Kidney (tissue), 14 donors: ENCODE data around the gene PTPRK. TPM values are rescaled to one million over a fixed set of nuclear protein-coding genes. Genes with fewer than 3 reads are reported as not detected.

Source experiments
- DNase-seq, 5 donors: peaks; one replicate each; pipeline ENCODE4 v3.0.0-alpha.2; 2013 to 2020
- FAIRE-seq: peaks from 2 replicates; lab custom pipeline; 2012; peaks lifted over from hg19 to GRCh38; lab: Jason Lieb, UNC
- H3K27ac ChIP-seq, 2 donors: one replicate each; pipeline ENCODE4 v1.7.0; 2013; ENCODE audit warnings: low read depth in 2 of 2, low read length in 2 of 2, inconsistent platforms in 1 of 2
- H3K27me3 ChIP-seq: one replicate; pipeline ENCODE4 v1.7.1; 2013; ENCODE audit warnings: low read length, inconsistent platforms; ENCODE audit not compliant: control insufficient read depth, insufficient read depth
- H3K36me3 ChIP-seq, 3 donors: one replicate each; pipeline versions ENCODE4 v1.7.0 to v1.7.1; 2013; ENCODE audit warnings: low read length in 3 of 3, control low read depth in 1 of 3, inconsistent platforms in 1 of 3; ENCODE audit not compliant: insufficient read depth in 3 of 3, control insufficient read depth in 2 of 3
- H3K4me1 ChIP-seq, 3 donors: one replicate each; pipeline versions ENCODE4 v1.7.0 to v1.7.1; 2013; ENCODE audit warnings: low read length in 3 of 3, inconsistent platforms in 1 of 3, low read depth in 1 of 3; ENCODE audit not compliant: control insufficient read depth in 2 of 3, insufficient read depth in 2 of 3
- H3K4me3 ChIP-seq, 3 donors: one replicate each; pipeline versions ENCODE4 v1.7.0 to v1.8.1; 2013; ENCODE audit warnings: low read length in 3 of 3, control low read depth in 1 of 3, inconsistent platforms in 1 of 3
- H3K9ac ChIP-seq, 3 donors: one replicate each; pipeline versions ENCODE4 v1.7.0 to v1.7.1; 2013; ENCODE audit warnings: low read length in 3 of 3, control low read depth in 1 of 3, inconsistent platforms in 1 of 3
- H3K9me3 ChIP-seq, 3 donors: one replicate each; pipeline versions ENCODE4 v1.7.0 to v1.7.1; 2013; ENCODE audit warnings: low read length in 3 of 3, control low read depth in 1 of 3, inconsistent platforms in 1 of 3; ENCODE audit not compliant: control insufficient read depth in 2 of 3, insufficient read depth in 1 of 3
- intact Hi-C: fragments of 100-400 bp; cut with DNase I; formaldehyde crosslinking; loops from one replicate; pipeline ENCODE4 v1.11.1; 2022
- polyA plus RNA-seq: library from polyadenylated mRNA; stranded (reverse); fragments of 350-450 nt; fragmentation: Illumina TruSeq; extraction: RNeasy Lipid Tissue Mini Kit (QIAGEN cat#74804); gene quantifications from one replicate; pipeline ENCODE4 v1.2.3, GENCODE V29; 2014; ENCODE audit warnings: low read depth, low replicate concordance; ENCODE audit not compliant: insufficient read depth
- total RNA-seq: library from RNA; stranded (reverse); fragmentation: NEBNext Ultra II Directional; extraction: Animal tissue kit (Norgen Biotek cat#: 25700); gene quantifications from one replicate; pipeline ENCODE4 v1.2.1, GENCODE V29; 2021
- TF ChIP-seq, protein P1 (sequence below): IDR thresholded peaks from 3 replicates; pipeline ENCODE4 v1.5.1; 2012; ENCODE audit warnings: mild to moderate bottlenecking, moderate library complexity, borderline replicate concordance; ENCODE audit not compliant: insufficient read depth; ENCODE audit errors: extremely low read depth
- donor health status: control.
- donor health status: control.
- donor health status: control.
- donor health status: control.
- donor health status: control.
- donor health status: DM: yes; HTN: yes; CAD: no.
- donor health status: Normal renal cell carcinoma (clear cell type).

The PTPRK gene
- total and polyA plus RNA-seq, 2 donors from 2014 or later: 9.2 to 72.8 TPM

DNA sequence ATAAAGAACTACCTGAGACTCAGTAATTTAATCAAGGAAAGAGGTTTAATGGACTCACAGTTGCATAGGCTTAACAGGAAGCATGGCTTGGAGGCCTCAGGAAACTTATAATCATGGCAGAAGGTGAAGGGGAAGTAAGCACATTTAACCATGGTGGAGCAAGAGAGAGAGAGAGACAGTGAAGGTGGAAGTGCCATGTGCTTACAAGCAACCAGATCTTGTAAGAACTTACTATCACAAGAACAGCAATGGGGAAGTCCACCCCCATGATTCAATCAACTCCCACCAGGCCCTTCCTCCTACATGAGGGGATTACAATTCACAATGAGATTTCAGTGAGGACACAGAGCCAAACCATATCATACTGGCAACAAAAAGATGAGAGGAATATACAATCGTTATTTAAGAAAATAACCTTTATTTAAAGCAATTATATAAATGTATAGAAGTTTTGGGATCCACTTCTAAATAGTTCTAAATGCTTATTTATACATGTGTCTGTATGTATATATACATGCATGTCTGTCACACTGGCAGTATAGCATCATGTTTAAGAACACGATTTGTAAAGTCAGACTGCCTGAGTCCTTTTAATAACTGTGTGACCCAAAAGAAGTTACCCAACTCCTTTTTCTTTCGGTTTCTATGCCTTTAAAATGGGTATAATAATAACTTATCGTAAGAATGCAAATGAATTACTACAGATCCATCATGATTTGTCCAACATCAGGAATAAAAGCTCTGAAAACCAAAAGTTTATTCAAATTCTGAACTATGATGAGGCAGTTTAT lies 363.9 kb downstream of the PTPRK start:
- Histone ChIP-seq H3K9ac (no peak overlapping the region), H3K27me3 (no peaks in the 10 kb centered on the region), H3K27ac (no peak overlapping the region), H3K4me3 (no peak overlapping the region), H3K36me3 (no peaks in the 10 kb centered on the region), H3K4me1 (no peaks in the 10 kb centered on the region), H3K9me3 (no peaks in the 10 kb centered on the region)
- intact Hi-C loops: no loop called here
- no peak for FAIRE-seq
- TF ChIP-seq, protein P1, sequence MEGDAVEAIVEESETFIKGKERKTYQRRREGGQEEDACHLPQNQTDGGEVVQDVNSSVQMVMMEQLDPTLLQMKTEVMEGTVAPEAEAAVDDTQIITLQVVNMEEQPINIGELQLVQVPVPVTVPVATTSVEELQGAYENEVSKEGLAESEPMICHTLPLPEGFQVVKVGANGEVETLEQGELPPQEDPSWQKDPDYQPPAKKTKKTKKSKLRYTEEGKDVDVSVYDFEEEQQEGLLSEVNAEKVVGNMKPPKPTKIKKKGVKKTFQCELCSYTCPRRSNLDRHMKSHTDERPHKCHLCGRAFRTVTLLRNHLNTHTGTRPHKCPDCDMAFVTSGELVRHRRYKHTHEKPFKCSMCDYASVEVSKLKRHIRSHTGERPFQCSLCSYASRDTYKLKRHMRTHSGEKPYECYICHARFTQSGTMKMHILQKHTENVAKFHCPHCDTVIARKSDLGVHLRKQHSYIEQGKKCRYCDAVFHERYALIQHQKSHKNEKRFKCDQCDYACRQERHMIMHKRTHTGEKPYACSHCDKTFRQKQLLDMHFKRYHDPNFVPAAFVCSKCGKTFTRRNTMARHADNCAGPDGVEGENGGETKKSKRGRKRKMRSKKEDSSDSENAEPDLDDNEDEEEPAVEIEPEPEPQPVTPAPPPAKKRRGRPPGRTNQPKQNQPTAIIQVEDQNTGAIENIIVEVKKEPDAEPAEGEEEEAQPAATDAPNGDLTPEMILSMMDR: no peak
- DNase-seq: no peak

DNA sequence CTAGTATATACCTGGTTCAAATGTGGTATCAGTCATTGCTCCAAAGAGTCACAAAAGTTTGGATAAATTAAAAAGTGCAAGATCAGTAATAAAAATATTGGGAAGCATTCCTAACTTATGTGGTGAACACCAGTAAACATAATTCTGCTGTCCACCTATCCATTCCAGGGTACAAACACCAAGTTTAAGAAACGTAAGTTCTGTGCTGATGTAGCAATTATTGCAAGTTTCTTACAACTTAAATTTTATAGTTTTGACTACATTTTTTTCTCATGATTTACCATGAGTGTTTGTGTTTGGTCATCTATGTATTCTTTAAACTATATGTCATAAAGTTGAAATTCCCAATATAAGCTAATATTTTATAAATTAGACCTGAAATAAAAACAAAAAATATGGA lies 364.6 kb downstream of the PTPRK start:
- Histone ChIP-seq H3K27ac (no peak overlapping the region), H3K9ac (no peak overlapping the region), H3K36me3 (no peaks in the 10 kb centered on the region), H3K4me3 (no peak overlapping the region), H3K27me3 (no peaks in the 10 kb centered on the region), H3K4me1 (no peaks in the 10 kb centered on the region), H3K9me3 (no peaks in the 10 kb centered on the region)
- DNase-seq (no peak), FAIRE-seq (no peak)
- TF ChIP-seq, protein P1: no peak
- intact Hi-C loops: no loop called here

DNA sequence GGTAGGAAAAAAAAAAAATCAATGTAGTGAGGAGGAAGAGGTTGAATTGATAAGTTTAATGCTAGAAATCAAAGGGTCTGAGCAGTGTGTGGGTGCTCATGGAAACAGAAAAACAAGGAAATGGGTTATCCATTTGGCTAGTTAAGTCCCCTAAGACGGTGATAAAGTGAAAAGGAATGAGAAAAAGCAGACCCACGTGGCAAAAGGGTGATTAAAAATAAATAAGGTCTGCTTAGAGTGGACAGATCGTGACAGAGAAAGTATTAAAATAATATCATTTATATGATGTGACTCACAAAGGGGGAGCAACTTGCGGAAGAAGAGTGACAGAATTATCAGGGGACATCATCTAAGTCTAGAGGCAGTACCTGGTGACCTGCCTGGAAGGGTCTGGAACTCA lies 367.8 kb downstream of the PTPRK start:
- no peak overlapping the region for H3K9ac ChIP-seq
- FAIRE-seq (no peak), DNase-seq (no peak)
- H3K27ac ChIP-seq: no peak overlapping the region
- TF ChIP-seq, protein P1: no peak
- H3K36me3 ChIP-seq: no peaks in the 10 kb centered on the region
- no peaks in the 10 kb centered on the region for H3K4me1 ChIP-seq
- H3K9me3 ChIP-seq: no peaks in the 10 kb centered on the region
- intact Hi-C loops: no loop called here
- no peak overlapping the region for H3K4me3 ChIP-seq
- no peaks in the 10 kb centered on the region for H3K27me3 ChIP-seq
